Caco-2 (cell line): Measurements from ENCODE around the gene KIF17. TPM values are rescaled to one million over a fixed set of nuclear protein-coding genes. Genes with fewer than 3 reads are reported as not detected.

ENCODE experiments used
- BruUV-seq: library from RNA; stranded (reverse); fragments of 400-500 nt; replicated peaks from 2 replicates; lab custom pipeline; 2021; lab: Mats Ljungman, UMichigan
- CTCF ChIA-PET: fragments of 300-600 bp; sonication (Branson Sonifier 250); formaldehyde crosslinking; loops from one replicate; lab custom pipeline; 2022; ENCODE audit warnings: antibody characterized with exemption; lab: Charles Lee
- POLR2A ChIA-PET: fragments of 300-600 bp; sonication (Branson Sonifier 250); formaldehyde crosslinking; loops from one replicate; lab custom pipeline; 2022; ENCODE audit warnings: antibody characterized with exemption; lab: Charles Lee
- DNase-seq, 2 experiments: peaks; one replicate each; pipeline versions ENCODE4 v3.0.0 to v3.0.0-alpha.2; 2020 to 2022
- H3K27me3 ChIP-seq: replicated peaks from 2 replicates; pipeline ENCODE4 v1.6.0; 2011; ENCODE audit warnings: low read length; ENCODE audit not compliant: control insufficient read depth, insufficient read depth
- H3K36me3 ChIP-seq: 2 replicates; pipeline ENCODE4 v1.5.1; 2011; ENCODE audit warnings: low read length; ENCODE audit not compliant: control insufficient read depth, insufficient read depth
- H3K4me1 ChIP-seq: fragments of 250-450 bp; sonication (Bioruptor Pico); 2 replicates; pipeline ENCODE4 v1.5.1; 2020; ENCODE audit warnings: mild to moderate bottlenecking
- H3K4me3 ChIP-seq: 2 replicates; pipeline ENCODE4 v1.5.1; 2011; ENCODE audit warnings: low read depth, mild to moderate bottlenecking, control low read depth, low read length
- H3K9me3 ChIP-seq: fragments of 250-450 bp; sonication (Bioruptor Pico); 2 replicates; pipeline ENCODE4 v1.5.1; 2020; ENCODE audit warnings: mild to moderate bottlenecking, moderate library complexity
- H3K27ac Mint-ChIP-seq: one replicate; pipeline ENCODE4 v1.8.0; 2022; ENCODE audit warnings: mixed read lengths; ENCODE audit not compliant: unreplicated experiment
- H3K27me3 Mint-ChIP-seq: one replicate; pipeline ENCODE4 v1.8.0; 2022; ENCODE audit warnings: mixed read lengths; ENCODE audit not compliant: insufficient read depth, unreplicated experiment
- H3K36me3 Mint-ChIP-seq: one replicate; pipeline ENCODE4 v1.8.0; 2022; ENCODE audit warnings: mild to moderate bottlenecking, mixed read lengths; ENCODE audit not compliant: insufficient read depth, unreplicated experiment
- H3K4me1 Mint-ChIP-seq: one replicate; pipeline ENCODE4 v1.8.0; 2022; ENCODE audit warnings: low read depth, mixed read lengths; ENCODE audit not compliant: unreplicated experiment
- H3K4me3 Mint-ChIP-seq: one replicate; pipeline ENCODE4 v1.8.0; 2022; ENCODE audit warnings: mild to moderate bottlenecking, moderate library complexity, mixed read lengths; ENCODE audit not compliant: unreplicated experiment
- H3K9me3 Mint-ChIP-seq: one replicate; pipeline ENCODE4 v1.8.0; 2022; ENCODE audit warnings: mixed read lengths; ENCODE audit not compliant: unreplicated experiment
- intact Hi-C: fragments of 100-400 bp; cut with micrococcal nuclease; formaldehyde crosslinking; loops from one replicate; pipeline ENCODE4 v1.10.0; 2022; ENCODE audit not compliant: unreplicated experiment
- total RNA-seq: library from RNA; stranded (reverse); gene quantifications from 2 replicates; pipeline ENCODE4 v1.2.3, GENCODE V29; 2022
- TF ChIP-seq, protein P1 (sequence below), 2 experiments: fragments of 200-600 bp in 1 of 2; IDR thresholded peaks; 1 replicate in 1 of 2; 2 replicates in 1 of 2; pipeline versions ENCODE4 v1.5.1 to v1.8.0; 2011 to 2022; ENCODE audit warnings: antibody characterized with exemption in 1 of 2, control low read depth in 1 of 2, inconsistent platforms in 1 of 2, low read depth in 1 of 2, low read length in 1 of 2, mild to moderate bottlenecking in 1 of 2, moderate library complexity in 1 of 2; ENCODE audit not compliant: insufficient read depth in 1 of 2, severe bottlenecking in 1 of 2, unreplicated experiment in 1 of 2

The KIF17 gene
- total RNA-seq, 1 experiment from 2014 or later: 1.5 TPM

DNA sequence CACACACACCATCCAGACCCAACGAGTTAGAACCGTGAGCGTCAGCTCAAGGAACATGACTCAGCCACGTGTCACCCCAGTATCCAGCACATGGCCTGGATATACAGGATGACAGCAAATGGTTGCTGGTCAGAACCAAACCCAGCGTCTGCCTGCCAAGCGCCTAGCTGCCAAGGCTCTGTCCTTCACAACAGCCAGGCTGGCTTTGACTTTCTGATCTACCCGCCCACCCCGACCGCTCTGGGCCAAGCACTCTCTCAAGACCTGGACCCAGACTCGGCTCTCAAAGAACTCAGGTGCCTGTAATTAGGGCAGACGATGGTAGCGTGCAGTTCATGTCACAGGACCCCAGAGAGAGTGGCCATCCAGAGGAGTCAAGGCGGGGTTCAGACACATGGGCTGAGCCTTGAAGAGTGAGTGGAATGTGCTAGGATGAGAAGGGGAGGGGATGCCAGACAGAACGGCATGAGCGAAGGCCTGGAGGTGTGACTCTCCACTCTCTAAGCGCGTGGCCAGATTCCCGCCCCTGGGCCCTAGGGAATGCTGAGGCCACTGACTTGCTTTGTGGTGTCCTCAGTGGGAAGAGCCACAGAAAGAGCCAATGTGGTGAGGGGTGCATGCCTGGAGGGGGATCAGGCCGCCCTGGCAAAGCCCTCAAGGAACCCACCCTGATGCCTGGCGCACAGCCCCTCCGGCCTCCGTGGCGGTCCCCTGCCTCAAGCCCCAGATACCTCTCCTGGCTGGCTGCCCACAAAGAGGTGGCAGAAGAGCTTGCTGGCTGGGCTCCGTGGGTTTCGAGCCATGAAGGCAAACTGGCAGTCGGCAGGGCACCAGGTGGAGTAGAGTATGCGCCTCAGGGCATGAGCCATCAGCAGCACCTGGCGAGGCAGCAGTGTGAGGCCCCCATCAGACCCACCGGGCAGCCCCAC lies 7.6 kb upstream of the KIF17 start:
- H3K4me3 ChIP-seq: no peak overlapping the region
- H3K4me1 ChIP-seq: no peaks in the 10 kb centered on the region
- CTCF ChIA-PET: no interaction called here
- no peaks in the 10 kb centered on the region for H3K9me3 ChIP-seq
- H3K27me3 ChIP-seq: no peaks in the 10 kb centered on the region
- Mint-ChIP-seq H3K4me1 (peaks cover 13% of the 10 kb centered on the region), H3K9me3 (no peaks in the 10 kb centered on the region), H3K27me3 (no peaks in the 10 kb centered on the region), H3K36me3 (no peaks in the 10 kb centered on the region), H3K4me3 (no peak overlapping the region), H3K27ac (no peak overlapping the region)
- H3K36me3 ChIP-seq: no peaks in the 10 kb centered on the region
- POLR2A ChIA-PET: no interaction called here
- TF ChIP-seq, protein P1, sequence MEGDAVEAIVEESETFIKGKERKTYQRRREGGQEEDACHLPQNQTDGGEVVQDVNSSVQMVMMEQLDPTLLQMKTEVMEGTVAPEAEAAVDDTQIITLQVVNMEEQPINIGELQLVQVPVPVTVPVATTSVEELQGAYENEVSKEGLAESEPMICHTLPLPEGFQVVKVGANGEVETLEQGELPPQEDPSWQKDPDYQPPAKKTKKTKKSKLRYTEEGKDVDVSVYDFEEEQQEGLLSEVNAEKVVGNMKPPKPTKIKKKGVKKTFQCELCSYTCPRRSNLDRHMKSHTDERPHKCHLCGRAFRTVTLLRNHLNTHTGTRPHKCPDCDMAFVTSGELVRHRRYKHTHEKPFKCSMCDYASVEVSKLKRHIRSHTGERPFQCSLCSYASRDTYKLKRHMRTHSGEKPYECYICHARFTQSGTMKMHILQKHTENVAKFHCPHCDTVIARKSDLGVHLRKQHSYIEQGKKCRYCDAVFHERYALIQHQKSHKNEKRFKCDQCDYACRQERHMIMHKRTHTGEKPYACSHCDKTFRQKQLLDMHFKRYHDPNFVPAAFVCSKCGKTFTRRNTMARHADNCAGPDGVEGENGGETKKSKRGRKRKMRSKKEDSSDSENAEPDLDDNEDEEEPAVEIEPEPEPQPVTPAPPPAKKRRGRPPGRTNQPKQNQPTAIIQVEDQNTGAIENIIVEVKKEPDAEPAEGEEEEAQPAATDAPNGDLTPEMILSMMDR (IDR thresholded peaks at IDR 0.05; ENCODE audit: insufficient read depth in 1 of 2, low read depth in 1 of 2, low read length in 1 of 2, severe bottlenecking in 1 of 2, unreplicated experiment in 1 of 2): no peak
- no peak for DNase-seq
- BruUV-seq: no TSS peak
- intact Hi-C loops: no loop called here

DNA sequence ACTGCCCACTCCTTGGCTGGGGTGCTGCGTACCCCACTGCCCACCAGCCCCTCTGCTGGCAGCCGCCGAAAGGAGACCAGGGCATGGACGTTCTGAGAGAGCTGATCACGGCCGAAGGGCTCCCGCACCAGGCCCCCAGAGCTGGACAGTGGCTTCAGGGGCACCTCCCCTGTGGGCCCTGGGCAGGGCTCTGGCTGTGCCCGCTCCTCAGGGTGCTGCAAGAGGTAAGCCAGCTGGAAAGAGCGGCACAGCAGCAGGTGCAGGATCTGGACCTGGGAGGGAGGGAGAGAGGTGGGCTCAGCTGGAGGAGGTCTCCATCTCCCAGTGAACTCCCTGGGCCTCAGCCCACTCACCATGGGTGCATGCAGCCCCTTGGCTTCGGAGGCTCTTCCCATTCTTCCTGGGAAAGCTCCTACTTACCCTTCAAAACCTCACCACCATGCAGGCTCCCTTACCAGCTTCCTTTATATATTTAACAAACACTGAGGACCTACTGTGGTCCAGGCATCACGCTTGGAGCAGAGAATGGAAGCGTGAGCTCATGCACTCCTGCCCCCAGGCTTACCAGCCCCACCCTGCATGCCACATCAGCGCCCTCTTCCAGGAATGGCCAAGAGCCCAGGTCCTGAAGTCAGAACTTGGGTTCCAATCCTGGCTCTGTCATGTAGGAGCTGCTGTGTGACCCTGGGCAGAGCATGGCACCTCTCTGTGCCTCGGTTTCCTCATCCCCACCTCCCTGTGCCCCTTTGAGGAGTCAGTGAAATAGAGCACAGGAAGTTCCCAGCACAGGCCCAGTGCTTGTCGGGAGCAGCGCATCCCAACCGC lies 6.8 kb upstream of the KIF17 start:
- no peaks in the 10 kb centered on the region for H3K27me3 ChIP-seq
- no peak for DNase-seq
- Mint-ChIP-seq H3K9me3 (no peaks in the 10 kb centered on the region), H3K27me3 (no peaks in the 10 kb centered on the region), H3K27ac (no peak overlapping the region), H3K36me3 (no peaks in the 10 kb centered on the region), H3K4me1 (peaks cover 7% of the 10 kb centered on the region), H3K4me3 (no peak overlapping the region)
- intact Hi-C loops: no loop called here
- no peak overlapping the region for H3K4me3 ChIP-seq
- no peaks in the 10 kb centered on the region for H3K36me3 ChIP-seq
- no peaks in the 10 kb centered on the region for H3K4me1 ChIP-seq
- H3K9me3 ChIP-seq: no peaks in the 10 kb centered on the region
- ChIA-PET POLR2A (interaction anchor here (0.5 kb wide), 1 partner anchor 249 kb away, joined by 5 read pairs; no protein-coding TSS in a partner anchor), CTCF (no interaction called here)
- no TSS peak for BruUV-seq
- TF ChIP-seq, protein P1 (IDR thresholded peaks at IDR 0.05; ENCODE audit: insufficient read depth in 1 of 2, low read depth in 1 of 2, low read length in 1 of 2, severe bottlenecking in 1 of 2, unreplicated experiment in 1 of 2): no peak
